HL-60/S4 treated with retinoic acid at 250 ng/mL for 4 days and 3 days (cell line): ENCODE results near the gene CATSPERE.
"Not testable (repeated sequence)": the region's sequence is repeated elsewhere in the genome, so short reads cannot be mapped to it uniquely, and the experiment has no call there.

Experiments used
- in situ Hi-C: fragments of 300-500 bp; cut with MboI; formaldehyde crosslinking; loops from 2 replicates; pipeline ENCODE4 v1.7.0; 2022; ENCODE audit warnings: low sequenced_read_pairs

Gene CATSPERE

GRCh38 chr1:244659694-244660093 is 198.6 kb downstream of the CATSPERE start:
- in situ Hi-C loops, result no loop called here

- in situ Hi-C loops, result no loop called here
These were observed 199.5 kb downstream of the CATSPERE start for GRCh38 chr1:244660595-244660994.

- in situ Hi-C loops, result not testable (repeated sequence)
These were observed 200.7 kb downstream of the CATSPERE start for GRCh38 chr1:244661569-244662312.

DNA sequence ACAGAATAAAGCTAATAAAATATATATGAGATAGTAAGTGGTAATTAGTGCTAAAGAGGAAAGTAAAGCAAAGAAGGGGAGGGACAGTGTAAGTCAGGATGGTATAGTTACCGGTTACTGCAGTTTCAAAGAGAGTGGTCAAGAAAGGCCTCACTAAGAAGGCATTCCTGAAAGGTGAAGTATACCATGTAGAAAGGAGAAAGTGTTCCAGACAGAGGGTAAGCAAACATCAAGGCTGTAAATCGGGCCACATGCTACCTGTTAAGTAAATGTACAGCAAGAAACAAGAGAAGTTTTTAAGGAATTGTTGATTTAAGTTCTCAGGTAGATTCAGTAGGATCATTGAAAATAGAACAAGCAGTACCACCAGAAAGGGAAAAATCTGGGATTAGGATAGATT is 201.5 kb downstream of the CATSPERE start:
- in situ Hi-C loops, result no loop called here

DNA sequence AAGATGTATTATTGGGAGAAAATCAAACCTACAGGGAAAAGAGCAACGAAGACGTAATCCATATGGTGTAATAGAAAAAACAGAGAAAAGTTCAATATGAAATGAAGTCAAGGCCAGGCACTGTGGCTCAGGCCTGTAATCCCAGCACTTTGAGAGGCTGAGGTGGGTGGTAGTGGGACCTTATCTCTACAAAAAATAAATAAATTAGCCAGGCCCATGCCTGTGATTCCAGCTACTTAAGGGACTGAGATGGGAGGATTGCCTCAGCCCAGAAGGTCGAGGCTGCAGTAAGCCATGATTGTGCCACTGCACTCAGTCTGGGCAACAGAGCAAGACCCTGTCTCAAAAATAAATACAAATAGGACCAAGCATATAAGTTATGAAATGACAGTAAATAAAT is 203.3 kb downstream of the CATSPERE start:
- in situ Hi-C loops, result no loop called here

- in situ Hi-C loops, result no loop called here
These were observed 204.7 kb downstream of the CATSPERE start for GRCh38 chr1:244665771-244666217.

- in situ Hi-C loops, result not testable (repeated sequence)
These were observed 205.8 kb downstream of the CATSPERE start for GRCh38 chr1:244666672-244667418.

DNA sequence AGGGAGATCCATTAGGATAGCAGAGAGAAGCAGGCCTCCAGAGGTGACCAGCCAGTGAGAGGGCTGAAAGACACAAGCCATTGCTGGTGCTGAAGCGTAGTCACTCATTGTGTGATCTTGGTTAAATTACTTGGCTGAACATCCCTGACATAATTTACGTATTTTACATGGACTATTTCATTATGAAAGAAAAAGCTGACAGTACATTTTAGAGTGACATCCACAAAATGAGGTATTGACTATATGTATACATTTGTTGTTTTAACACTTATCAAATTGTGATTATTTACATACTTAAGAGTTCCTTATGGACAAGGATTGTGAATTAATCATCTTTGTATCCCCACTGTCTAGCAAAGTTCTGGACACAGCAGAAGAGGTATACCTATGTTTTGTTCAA is 206.7 kb downstream of the CATSPERE start:
- in situ Hi-C loops, result no loop called here

- in situ Hi-C loops, result no loop called here
These were observed 212.0 kb downstream of the CATSPERE start for GRCh38 chr1:244672946-244673682.

- in situ Hi-C loops, result no loop called here
These were observed 213.4 kb downstream of the CATSPERE start for GRCh38 chr1:244674446-244674845.

DNA sequence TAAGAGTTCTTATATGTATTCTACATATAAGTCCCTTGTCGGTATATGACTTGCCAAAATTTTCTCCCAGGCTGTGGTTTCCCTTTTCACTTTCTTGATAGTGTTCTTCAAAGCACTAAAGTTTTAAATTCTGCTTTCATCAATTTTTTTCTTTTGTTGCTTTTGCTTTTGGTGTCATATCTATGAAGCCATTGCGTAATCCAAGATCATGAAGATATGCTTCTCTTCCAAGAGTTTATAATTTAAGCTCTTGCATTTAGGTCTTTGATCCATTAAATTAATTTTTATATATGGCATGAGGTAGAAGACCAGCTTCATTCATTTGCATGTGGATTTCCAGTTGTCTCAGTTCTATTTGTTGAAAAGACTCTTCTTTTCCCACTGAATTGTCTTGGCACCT is 214.1 kb downstream of the CATSPERE start:
- in situ Hi-C loops, result no loop called here

DNA sequence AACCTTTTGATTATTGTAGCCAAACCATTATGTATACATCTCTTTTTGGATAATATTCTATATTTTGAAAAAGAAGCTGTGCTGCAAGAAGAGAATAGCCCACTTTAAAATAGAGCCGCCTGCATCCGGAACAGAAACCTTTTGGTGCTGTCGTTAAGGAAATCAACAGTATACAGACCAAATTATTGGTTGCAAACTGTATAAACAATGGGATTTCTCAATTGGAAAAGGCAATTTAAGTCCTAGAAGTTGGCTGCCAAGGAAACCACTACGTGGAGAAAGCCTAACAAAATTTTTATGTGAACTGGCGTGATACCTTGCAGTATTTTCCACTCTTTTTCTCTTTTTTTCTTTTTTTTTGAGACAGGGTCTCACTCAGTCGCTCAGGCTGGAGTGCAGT is 217.6 kb downstream of the CATSPERE start:
- in situ Hi-C loops, result no loop called here

GRCh38 chr1:244680667-244681066 is 219.6 kb downstream of the CATSPERE start:
- in situ Hi-C loops, result no loop called here

DNA sequence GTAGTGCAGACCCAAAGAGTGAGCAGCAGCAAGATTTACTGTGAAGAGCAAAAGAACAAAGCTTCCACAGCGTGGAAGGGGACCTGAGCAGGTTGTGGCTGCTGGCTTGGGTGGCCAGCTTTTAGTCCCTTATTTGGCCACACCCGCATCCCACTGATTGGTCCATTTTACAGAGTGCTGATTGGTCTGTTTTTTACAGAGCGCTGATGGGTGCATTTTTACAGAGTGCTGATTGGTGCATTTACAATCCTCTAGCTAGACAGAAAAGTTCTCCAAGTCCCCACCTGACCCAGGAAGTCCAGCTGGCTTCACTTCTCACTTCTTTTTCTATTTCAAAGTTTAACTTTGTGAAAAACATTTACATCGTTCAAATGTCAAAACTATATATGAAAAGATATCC is 221.0 kb downstream of the CATSPERE start:
- in situ Hi-C loops, result not testable (repeated sequence)
